Inflammatory macrophage (primary cell): ENCODE results near the gene CNTN5.
"Not testable (repeated sequence)": the region's sequence is repeated elsewhere in the genome, so short reads cannot be mapped to it uniquely, and the experiment has no call there.

ENCODE experiments used
- DNase-seq, 2 donors: peaks; one replicate each; pipeline ENCODE4 v3.0.0-alpha.2; 2020 to 2022

The CNTN5 gene

DNA sequence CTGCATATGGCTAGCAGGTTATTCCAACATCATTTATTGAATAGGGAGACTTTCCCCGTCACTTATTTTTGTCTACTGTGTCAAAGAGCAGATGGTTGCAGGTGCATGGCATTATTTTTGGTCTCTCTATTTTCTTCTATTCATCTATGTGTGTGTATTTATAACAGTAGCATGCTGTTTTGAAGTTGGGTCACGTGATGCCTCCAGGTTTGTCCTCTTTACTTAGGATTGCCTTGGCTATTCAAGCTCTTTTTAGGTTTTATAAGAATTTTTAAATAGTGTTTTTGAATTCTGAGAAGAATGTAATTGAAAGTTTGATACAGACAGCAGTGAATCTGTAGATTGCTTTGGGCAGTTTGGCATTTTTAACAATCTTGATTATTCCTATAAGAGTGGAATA lies 770.6 kb downstream of the CNTN5 start:
- no peak for DNase-seq

- no peak for DNase-seq
Observed at GRCh38 chr11:99795999-99796398, 775.2 kb downstream of the CNTN5 start.

GRCh38 chr11:99803501-99803900 lies 782.8 kb downstream of the CNTN5 start:
- no peak for DNase-seq

DNA sequence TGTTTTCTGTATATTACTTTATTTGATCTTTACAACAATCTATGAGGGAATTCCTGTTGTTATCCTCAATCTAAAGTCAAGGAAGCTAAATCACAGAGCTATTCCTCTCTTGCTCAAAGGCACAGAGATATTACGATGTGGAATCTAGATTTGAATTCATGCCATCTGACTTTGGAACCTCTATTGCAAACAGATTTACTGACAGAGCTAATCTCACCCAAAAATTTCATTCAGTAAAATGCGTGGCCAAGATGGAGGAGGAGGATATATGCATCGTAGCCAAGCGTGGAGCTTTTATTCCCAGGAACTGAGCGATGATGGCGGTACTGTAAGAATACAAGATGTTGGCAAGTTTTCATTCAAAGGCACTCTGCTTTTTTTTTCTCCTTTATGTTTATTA lies 791.8 kb downstream of the CNTN5 start:
- no peak for DNase-seq

- no peak for DNase-seq
Observed at GRCh38 chr11:99814021-99814420, 793.3 kb downstream of the CNTN5 start.

DNA sequence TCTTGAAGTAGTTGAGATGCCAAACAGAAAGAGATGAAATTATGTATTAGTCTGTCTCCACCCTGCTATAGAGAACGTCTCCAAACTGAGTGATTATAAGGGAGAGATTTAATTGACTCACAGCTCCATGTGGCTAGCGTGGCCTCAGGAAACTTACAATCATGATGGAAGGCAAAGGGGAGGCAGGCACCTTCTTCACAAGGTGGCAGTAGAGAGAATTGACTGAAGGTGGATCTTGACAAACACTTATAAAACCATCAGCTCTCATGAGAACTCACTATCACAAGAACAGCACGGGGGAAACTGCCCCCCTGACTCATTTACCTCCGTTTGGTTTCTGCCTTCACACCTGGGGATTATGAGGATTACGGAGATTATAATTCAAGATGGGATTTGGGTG lies 794.0 kb downstream of the CNTN5 start:
- DNase-seq = no peak

DNA sequence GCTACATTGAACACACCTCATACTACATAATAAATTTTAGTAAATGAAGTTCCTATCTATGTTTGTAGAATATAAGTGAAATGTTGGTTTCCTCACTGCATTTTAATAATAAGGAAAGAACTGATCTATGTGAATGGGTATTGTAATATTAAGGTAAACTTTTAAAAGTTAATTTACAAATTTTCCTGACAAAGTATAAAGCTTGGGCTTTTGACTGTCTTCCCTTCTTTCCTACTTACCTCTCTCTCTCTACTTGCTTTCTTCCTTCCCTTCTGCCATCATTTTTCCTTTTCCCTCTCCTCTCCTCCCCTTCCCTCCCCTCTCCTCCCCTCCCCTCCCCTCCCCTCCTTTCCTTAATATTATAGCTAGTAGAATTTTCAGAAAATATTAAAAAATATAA lies 798.2 kb downstream of the CNTN5 start:
- no peak for DNase-seq

DNA sequence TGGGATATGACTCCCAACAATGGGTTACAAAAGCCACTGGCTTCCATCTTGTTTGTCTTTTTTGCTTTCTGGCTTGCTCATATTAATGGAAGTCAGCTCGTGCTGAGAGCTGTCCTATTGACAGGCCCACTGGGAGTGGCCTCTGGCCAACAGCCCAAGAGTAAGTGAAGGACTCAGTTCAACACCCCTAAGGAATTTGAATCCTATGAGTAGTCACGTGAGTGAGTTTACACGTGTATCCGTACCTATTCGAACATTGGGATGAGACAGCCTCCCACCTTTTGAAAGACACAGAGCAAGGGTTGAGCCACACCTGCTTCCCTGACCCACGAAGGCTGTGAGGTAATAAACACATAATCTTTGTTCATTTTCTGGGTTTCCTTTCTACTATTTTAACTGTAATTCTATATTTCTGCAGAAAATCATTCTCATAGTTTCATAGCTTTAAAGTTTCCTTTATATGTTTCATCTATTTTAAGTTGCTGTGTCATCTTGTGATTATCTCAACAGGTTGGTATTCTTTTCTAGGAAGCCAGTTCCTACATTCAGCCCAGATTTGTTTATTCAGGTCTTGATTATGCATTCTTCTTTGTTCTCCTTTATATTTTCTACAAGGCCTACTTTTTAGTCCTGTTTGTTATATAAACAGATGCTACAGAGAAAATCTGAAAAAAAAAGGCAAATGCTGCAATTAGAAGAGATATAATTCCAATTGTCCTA lies 802.3 kb downstream of the CNTN5 start:
- DNase-seq = no peak

- DNase-seq = not testable (repeated sequence)
Observed at GRCh38 chr11:99836739-99837138, 816.0 kb downstream of the CNTN5 start.

DNA sequence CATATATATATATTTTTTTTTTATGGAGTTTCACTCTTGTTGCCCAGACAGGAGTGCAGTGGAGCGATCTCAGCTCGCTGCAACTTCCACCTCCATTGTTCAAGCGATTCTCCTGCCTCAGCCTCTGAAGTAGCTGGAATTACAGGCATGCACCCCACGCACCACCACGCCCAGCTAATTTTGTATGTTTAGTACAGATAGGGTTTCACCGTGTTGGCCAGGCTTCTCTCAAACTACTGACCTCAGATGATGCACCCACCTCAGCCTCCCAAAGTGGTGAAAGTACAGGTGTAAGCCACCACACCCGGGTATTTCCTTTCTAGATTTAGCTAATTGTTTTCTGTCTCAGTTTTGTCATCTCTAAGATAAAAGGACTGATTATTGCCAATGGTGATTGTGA lies 821.1 kb downstream of the CNTN5 start:
- no peak for DNase-seq

DNA sequence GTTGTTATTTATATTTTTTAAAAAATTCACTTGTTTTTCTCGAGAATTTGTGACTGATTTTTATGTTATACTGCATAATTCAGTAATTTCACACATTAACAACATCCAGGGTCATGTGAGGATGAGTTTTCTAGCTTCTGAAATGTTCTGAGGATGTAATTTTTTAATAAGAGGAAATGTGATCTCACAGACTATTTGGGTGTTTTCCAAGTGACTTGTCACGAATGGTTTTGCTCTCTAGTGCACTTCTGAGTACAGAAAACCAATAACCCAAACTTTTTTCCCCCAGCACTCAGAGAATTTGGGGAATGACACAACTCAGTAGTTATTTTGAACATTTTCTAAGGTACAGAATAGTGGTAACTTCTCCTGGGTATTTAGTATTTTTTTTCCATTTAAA lies 845.2 kb downstream of the CNTN5 start:
- DNase-seq = no peak

DNA sequence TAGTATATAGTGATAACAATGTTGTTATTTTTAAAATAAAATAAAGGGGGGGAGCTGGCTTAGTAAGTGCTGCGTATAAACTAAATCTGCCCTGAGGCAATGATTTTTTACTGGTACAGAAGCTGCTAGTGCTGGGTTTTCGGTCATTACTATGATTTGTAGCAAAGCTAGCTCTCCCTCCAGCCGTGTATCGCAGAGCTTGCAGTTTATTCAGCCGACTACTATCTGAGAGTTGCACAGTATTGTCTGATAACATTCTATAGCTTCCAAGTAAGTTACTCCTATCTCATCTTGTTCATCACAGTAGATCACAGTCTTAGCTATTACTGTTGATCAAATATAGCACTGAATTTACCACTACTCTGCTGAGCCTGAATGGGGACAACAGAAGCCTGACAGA lies 860.9 kb downstream of the CNTN5 start:
- no peak for DNase-seq

- DNase-seq = no peak
Observed at GRCh38 chr11:99884750-99885149, 864.0 kb downstream of the CNTN5 start.

GRCh38 chr11:99887481-99887880 lies 866.7 kb downstream of the CNTN5 start:
- DNase-seq = no peak

DNA sequence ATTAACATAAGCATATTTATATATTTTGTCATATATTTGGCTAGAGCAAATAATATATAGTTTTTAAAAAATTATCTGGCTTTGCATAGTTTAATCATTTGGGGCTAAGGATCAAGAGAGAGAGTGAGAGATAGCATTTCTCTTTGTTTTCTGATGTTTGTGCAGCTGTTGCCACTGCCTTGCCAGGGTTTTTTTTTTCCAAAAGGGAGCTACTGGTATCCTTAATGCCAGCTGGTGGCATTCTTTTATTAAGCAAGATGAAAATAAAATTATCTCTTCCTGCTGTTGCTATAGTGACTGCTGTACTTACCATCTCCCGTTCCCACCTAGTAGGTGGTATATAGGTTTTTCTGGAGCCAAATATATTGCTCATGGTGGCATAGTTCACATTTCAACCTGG lies 873.1 kb downstream of the CNTN5 start:
- no peak for DNase-seq

DNA sequence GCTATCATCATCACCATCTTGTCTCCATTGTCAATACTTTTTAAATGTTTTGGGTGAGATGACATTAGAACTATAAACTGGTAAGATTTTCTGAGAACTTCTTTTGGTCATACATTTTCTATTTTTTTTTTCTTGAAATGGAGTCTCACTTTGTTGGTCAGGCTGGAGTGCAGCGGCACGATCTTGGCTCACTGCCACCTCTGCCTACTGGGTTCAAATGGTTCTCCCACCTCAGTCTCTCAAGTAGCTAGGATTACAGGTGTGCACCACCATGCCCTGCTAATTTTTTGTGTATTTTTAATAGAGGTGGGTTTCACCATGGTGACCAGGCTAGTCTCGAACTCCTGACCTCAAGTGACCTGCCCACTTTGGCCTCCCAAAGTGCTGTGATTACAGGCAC lies 880.4 kb downstream of the CNTN5 start:
- DNase-seq = no peak

DNA sequence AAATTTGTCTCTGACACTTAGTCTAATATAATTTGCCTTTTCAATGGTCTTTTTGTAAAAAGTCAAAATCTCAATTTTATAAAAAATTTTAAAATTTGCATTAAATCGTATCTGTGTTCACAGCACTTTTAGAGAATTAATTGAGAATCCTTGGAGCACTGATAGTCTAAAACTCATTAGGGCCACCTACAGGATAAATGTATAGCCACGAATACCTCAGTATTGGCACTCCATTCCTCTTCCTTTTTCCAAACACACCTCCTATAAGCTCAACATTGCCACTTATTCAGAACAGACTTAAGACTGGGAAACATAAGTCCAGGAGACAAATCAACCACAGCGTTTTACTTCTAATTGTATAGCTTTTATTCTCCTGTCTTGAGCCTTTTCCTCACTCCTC lies 890.4 kb downstream of the CNTN5 start:
- no peak for DNase-seq

DNA sequence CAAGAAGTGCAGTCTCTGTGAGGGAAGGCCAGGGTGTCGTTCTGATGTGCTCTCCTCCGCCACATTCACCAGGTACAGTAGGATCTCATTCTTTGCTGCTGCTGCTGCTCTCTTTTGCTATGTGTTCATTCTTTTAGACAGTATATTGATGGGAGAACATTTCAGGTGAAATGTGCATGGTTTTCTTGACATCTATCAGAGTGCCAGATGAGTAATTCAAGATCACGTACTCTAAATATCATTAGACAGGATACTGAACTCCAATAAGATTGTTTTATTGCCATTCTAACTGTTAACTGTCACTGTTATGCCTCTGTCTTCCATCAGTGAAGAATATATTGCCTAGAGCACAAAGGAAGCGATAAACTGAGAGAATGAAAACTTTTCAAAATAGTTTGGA lies 895.3 kb downstream of the CNTN5 start:
- DNase-seq = no peak

DNA sequence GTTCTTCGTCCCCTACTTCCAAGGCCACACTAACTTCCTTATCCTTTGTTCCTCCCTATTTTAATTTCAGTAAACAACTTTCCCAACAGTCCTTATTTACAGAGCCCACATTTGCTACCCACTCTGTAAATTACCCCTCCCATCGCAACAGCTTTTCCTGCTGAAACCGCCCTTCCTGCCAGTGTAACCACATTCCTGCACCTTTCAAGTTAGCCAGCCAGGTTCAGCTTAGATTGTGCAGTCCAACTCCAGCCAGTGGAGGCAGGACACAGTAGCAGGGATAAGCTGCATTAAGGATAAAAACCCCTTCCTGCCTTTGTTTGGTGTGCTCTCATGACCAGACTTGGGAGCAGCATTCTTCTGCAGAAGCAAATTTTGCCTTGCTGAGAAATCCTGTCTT lies 898.0 kb downstream of the CNTN5 start:
- DNase-seq = no peak

DNA sequence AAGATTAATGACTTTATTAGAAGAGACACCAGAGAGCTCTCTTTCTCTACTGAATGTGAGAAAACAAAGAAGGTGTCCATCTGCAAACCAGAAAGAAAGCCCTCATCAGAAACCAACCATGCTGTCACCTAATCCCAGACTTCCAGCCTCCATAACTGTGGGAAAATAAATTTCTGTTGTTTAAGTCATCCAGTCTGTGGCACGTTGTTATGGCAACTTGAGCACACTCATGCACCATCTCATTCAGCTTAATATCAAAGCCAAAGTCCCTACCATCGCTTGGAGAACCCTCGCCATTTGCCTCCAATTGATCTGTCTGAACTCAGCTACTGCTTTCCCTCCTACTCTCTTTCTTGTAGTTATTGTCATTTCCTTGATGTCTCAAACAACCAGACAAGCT lies 900.2 kb downstream of the CNTN5 start:
- no peak for DNase-seq

DNA sequence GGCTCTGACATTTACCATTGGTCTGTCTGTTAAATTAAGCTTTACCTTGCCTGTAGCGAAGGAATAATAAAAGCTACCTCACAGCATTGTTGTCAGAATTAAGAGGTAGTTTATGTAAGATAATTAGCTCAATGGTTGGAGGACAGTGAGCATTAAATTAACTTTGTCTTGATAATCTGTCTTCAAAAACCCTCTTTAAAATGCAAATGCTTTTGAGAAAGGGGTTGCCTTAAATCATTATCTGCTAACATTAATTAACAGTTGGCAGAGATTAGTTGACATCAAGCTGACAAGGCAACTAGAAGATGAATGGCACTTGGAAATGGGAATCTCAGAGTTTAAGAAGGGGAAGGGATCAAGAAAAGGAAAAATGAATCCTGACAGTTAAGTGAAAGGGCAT lies 905.2 kb downstream of the CNTN5 start:
- DNase-seq = no peak

DNA sequence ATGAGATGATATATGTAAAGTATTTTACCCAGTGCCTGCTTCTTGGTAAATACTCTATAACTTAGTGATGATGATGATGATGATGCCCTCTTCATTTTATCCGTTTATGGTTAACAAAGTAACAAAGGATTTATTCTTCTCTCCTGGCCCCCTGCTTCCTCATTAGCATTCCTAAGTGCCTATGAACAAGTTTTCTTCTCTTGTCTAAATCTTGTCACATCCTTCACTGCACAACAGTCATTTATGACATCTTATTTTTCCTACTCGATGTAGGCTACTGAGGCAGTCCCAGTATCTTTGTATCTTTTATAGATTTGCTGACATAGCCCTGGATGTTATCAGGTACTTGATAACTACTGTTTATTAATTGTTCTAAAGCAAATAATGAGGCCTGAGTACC lies 911.9 kb downstream of the CNTN5 start:
- DNase-seq = no peak

GRCh38 chr11:99934008-99934407 lies 913.3 kb downstream of the CNTN5 start:
- no peak for DNase-seq

DNA sequence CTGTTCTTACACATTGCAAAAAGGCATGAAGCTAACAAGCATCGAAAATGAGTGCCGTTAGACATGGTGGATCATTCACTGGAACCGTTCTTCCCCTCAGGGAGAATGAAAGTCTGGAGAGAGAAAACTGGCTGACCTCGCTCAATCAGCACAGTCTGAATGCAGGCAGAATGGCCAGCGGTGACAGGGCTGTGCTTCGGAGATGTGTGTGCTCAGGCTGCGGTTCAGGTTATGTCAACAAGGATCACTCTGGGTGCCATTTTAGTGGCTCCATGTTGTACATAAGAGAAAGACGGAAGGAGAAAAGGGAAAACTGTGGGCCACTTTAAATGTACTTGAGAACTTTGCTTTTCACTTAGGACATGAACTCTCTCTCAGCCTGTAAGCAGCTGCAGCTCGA lies 916.6 kb downstream of the CNTN5 start:
- no peak for DNase-seq

DNA sequence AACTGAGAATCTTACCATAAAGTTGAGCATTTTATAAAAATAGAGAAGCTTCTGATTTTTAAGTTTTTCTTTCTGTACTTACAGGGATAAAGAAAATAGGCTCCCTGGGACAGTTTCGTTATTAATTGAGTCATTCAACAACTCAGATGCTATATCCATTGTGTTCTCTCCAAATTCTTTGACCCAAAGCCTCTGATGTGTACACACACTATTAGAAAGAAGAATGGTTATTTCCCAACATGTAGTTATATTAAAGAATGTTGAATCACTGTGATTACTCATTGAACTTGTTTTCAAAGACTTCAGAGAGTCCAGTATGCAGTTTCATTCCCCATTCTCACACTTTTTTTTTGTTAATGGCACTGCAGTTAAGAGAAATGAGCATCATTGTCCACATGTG lies 932.1 kb downstream of the CNTN5 start:
- DNase-seq = no peak
